Kidney capillary endothelial cell (primary cell): ENCODE data around the gene VSTM2B.
"Not testable (repeated sequence)": the region's sequence is repeated elsewhere in the genome, so short reads cannot be mapped to it uniquely, and the experiment has no call there.

ENCODE experiments used
- DNase-seq: peaks from one replicate; pipeline ENCODE4 v3.0.0-alpha.2; 2018; ENCODE audit warnings: low spot score

The VSTM2B gene

DNA sequence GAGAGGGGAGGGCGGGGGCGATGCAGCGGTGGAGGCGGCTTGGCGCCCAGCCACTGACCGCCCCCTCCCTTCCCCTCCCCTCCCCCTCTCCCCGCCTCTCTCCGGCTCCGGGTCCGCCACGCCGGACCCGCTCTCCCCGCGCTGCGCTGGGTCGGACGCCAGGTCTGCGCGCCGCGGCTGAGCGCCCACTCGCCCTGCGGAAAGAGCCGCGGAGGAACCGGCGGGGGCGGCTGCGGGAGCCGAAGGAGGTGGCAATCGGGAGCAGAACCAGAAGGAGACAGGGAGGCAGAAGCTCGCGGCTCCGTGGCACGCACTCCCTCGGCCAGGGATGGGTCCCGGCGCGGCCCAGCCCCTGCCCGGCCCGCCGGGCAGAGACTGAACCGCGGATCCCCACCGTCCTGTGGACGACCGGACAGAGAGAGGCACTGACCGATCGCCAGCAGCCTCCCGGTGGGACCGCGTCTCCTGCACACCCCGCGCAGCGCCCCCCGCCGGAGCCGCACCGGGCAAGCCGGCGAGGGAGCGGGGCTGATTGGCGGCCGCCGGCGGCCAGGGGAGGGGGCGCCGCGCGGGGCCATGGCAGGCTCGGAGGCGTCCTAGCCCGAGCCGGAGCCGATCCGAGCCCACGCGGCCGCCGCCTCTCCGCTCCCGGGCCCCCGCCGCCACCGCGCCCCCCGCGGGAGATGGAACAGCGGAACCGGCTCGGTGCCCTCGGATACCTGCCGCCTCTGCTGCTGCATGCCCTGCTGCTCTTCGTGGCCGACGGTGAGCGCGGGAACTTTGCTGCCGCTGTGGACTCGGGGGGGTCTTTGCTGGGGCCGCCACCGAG, at the start of gene VSTM2B:
VSTM2B (plus strand) TSS at position 94 of the 829 bp plus-strand sequence; CDS start at position 684, 590 bp downstream.
- no peak for DNase-seq

DNA sequence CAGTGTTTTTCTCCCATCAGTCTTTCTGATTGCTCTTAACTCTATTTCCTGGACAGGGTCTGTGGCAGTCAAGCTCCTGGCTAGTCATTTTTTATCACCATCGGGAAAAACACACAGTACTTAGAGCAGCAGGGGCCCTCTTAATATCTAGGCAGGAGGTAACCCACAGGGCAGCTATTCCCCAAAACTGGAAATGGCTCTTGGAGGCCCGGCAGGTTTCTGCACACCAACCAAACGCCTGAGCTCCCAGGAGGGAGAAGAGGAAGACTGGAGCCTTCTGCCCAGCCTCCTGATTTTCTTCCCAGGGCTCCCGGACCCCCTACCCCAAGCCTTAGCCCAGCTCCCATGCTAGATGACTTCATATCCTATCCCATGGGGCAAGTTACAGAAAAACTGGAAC, 49.3 kb upstream of the VSTM2B start:
- no peak for DNase-seq

DNA sequence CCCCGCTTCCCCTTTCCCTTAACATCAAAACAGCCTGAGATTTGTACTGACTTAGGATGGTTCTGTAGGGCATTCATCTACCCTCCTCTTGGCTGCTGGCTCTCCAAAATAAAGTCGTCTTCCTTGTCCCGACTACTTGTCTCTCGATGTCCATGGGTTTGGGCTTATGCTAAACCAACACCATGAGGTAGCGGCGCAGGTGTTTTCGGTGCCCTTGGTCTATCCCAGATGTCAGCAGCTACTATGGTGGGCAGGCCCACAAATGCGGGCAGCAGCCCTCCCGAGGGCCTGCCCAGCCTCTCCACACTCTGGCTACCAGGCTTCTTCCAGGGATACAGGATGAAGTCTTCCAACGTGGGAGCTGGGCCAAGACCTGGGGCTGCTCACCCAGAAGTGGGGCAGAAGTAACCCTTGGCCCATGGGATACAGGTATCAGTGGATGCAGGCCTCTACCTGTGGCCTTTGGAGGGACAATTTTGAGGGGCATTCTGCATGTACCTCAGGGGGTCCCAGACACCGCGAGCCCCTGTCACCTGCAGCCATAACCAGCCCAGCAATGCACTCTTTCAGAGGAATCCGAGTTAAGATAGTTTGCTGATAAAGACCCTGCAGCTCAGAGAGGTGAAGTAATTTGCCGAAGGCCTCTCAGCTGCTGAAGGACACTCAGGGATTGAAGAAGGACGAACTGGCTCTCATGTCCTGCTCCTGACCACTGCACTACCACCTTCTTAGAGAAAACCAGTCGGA, 47.8 kb upstream of the VSTM2B start:
- DNase-seq, result no peak

DNA sequence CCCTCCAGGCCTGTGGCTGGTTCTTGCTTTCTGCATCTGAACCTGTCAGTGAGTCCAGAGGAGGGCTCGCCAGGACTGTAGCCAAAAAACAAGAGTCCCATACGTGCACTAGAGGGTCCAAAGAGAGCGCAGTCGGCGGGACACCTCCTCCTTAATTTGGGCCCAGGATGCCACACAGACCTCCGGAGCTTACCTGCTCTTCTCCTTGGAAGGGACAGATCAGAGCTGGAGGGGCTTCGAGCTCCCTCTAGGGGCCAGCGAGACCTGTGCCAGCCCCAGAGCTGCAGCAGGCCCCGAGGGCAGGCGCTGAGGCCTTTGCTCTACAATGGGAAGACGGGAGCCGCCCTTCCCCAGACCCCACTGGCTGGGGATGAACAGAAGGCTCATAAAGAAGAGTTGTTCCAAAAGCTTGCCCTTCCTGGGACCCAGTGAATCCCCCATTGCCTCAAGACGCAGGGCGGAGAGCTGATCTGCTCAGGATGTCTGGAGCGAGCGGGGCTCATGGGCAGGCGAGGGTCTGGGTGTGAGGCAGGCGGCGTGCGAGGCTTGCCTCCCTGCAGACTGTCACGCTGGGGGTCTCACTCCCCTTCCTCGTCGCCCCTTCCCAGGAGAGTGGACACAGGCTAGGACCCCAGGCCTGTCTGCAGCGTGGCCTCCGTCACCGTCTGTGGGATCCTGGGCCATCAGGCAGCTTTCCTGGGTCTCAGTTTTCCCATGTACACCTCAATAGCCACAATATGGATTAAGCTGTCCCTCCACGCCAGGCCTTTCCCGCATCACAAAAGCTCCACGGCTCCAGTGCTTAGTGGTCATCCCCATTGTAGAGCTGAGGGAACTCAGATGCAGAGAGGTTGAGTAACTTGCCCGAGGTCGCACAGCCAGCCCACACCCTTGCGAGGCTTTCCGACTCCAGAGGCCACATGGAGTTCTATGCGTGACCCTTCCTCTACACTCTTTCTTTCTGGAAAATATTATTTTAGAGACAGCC, 46.9 kb upstream of the VSTM2B start:
- no peak for DNase-seq

DNA sequence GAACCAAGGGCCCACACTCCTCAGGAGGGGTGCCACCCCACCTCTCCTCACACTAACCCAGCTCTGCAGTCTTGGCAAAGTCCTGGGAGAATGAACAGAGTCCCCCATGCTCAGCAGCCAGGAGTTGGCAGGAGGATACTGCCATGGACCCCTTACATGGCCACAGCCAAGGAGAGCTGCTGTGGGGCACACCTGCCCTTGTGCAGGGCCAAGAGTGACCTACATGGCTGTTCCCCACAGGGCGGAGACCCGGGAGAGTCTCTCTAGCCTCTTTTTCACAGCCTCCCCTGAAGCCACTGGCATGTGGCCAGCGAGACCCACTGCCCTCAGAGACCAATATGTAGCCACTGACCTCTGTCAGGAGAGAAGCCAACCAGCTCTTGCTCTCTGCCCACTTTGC, 45.9 kb upstream of the VSTM2B start:
- DNase-seq, result no peak

DNA sequence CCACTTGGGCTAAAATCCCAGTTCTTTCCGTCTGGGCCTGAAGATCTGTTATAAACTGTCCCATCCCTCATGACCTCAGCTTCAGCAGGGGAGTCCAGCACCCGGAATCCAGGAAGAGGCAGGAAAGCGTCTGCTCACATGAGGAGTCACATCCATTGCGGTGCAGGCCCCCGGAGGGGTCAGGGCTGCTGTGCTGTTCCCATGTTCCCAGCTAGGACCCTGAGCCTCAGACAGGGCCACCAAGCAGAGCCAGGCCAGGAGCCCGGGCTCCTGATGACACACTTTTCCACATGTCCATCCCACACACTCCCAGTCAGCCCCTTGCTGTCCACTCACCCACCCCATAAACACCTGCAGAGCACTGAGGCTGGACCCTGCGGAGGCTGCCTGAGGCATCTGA, 45.3 kb upstream of the VSTM2B start:
- DNase-seq, result no peak

DNA sequence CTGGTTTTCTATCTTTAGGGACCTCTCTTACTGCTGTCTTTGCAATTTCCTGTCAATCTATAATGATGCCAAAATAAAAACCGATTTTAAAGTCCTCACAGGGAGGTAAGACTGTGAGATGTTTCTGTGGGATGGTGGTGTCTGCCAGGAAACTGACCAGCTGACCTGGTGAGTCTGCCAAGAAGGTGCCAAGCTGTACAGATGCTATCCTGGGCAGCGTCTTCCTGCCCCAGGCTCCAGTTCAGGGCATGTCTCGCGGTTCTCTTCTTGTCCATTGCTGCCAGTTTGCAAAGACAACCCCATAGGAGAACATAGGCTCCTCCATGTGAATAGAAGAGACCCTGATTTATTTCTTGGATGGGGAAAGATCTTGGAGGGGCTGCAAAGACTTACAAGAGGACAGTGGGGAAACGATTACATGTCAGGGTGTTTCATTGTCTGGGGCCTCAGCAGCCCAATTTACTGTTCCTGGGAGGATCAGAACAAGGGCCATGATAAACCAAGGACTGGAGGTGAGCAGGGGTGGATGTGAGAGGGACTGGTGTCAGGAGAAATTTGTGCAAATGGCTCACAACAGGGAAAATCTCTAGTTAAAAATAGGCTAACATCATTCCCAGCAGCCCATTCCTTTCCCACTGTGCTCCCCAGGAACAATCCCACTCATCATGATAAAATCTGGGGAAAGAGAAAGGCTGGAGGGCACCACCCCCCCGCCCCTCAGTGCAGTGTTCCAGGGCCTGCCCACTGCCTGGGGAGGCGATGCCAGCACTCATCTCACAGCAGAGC, 42.7 kb upstream of the VSTM2B start:
- no peak for DNase-seq

DNA sequence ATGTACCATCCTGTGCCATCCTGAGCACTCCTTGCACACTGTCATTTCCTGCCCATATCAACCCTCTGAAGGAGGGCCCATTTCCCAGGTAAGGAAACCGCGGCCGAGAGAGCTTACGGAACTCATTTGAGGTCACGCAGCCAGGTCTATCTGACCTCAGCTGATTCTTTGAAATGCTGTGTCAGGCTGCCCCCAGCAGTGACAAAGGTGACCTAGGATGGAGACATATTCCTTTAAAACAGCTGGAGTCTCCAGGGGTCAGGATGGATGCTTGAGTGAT, 42.2 kb upstream of the VSTM2B start:
- DNase-seq, result no peak

DNA sequence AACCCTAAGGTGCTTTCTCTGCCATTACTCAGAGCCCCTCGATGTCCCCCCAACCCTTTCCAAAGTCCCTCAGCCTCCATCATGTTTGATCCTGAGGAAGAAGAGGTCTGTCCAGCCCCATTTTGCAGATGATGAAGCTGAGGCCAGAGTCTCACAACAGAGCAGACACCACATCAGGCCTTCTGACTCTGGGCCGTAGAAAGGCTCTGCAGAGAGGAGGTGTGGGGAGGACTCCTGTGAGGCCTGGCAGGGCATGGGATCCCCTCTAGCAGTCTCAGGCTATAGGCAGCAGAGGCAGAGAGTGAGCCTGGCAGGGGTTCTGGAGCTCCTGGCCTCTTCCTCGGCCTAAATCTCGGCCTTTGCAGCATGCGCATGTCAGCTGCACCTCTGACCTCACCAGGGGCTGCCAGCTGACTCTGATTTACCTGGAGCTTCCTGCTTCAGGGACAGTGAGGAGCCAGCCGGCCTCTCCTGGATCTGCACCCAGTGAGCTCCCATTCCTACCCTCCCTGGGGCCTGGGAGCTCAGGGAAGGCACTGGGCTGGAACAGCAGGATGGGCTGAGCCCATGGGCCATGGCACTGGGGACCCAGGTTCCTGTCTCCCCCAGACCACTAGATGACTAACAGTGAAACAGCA, 41.7 kb upstream of the VSTM2B start:
- no peak for DNase-seq

DNA sequence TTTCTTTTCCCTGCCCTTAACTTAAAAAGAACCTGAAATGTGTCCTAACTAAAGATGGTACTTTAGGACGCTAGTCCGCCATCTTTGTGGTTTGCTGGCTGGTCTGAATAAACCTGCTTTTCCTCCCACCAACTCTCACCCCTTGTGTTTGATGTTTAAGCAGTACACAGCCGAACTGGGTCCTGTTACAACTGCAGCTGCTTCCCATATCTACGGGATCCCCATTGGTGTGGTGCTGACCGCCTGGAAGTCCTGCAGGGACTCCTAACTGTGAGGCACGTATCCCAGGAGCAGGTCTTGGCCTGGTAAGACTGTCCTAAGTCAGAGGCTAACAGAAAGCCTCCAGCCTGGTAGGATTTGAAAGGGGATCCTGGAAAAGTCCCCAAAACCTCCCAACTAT, 40.9 kb upstream of the VSTM2B start:
- DNase-seq, result no peak

DNA sequence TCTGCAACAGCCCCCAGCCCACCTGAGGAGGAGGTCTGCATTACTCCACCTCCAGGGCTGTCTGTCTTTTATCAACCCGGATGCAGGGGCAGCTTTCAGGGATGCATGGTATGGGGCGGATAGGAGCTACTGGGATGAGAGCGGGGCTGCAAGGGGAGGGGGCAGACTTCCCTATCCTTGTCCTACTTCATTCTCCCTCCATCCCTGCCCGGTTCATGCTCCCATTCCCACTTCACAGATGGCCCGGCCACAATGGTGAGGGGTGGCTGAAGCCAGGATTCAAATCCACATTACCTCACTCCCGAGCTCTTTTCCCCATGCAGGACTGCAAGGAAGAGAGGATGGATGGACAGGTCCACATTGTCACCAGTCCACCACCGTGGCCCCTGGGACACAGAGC, 40.5 kb upstream of the VSTM2B start:
- DNase-seq, result no peak

DNA sequence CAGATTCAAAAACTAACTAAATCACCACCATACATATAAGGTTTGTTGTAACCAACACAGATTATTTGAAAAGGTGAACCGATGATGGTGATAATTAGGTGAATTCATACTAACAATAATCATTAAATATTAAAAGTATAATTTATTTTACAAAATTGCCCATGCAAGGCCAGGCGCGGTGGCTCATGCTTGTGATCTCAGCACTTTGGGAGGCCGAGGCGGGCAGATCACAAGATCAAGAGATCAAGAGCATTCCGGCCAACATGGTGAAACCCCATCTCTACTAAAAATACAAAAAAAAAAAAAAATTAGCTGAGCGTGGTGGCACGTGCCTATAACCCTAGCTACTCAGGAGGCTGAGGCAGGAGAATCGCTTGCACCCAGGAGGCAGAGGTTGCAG, 38.8 kb upstream of the VSTM2B start:
- DNase-seq, result not testable (repeated sequence)

DNA sequence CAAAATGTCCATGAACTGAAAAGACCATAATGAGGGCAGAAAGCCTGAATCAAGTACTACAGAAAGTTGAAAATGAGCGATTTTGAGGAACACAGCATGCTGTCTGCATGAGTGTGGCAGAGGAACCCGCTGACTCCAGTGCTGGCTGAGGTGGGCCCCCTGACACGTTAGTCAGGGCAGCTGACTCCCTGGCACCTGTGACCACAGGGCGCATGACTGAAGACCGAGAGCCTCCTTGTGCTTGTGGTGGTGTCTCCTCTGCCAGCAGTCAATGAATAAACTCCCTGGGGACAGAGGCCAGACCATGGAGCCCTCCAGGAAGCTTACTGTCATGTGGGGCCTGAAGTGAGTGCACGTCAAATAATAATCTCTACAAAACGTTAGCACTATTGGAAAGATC, 38.4 kb upstream of the VSTM2B start:
- no peak for DNase-seq

DNA sequence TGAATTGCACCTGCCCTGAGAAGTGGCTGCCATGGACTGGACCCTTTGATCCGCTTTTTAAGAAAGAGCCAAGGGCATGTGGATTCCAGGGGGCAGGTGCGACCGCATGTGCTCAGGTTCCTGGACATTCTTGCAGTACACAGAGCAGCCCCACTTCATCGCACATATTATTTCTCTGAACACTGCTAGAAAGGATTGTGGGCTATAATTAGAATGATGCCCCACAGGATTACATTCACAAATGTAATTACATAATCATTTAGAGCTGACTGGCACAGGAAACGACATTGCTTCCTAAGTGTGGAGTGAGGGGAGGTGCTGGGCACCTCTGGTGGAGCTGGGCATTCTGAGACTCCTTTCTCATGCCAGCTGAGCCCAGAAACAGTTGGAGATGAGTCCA, 37.5 kb upstream of the VSTM2B start:
- DNase-seq, result no peak

DNA sequence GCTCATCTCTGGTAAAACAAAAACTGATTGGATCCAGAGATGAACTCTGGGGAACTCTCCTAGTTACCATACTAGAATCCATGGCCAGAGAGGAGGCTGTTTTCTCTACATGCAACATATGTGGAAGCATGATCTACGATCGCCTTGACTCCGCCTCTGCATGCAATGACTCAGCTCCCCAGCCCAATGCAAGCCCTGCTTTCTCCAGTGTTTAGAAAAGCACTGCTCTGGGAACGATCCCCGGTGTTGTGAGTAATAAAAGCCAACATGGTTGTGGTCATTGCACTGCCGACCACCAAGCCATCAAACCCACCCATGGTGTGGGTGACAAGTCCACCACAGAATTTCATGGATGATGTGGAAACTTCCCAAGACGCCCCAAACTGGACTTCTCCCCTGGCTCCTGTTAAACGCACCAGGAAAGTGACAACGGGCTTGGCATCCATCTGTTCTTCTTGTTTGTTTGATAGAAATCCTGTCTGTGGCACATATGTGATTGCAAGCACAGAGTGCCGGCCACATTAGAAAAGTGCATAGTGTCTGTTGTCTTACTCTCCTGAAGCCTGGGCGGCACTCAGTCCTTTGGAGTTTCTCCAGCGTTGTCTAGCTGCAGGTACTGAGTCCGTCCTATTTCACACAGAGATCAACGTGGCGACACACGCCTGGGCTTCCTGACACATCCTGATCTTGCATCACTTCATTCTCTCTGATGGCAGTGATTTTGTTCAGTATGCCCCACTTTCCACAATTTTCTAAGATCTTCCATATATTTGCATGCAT, 36.4 kb upstream of the VSTM2B start:
- DNase-seq, result no peak

DNA sequence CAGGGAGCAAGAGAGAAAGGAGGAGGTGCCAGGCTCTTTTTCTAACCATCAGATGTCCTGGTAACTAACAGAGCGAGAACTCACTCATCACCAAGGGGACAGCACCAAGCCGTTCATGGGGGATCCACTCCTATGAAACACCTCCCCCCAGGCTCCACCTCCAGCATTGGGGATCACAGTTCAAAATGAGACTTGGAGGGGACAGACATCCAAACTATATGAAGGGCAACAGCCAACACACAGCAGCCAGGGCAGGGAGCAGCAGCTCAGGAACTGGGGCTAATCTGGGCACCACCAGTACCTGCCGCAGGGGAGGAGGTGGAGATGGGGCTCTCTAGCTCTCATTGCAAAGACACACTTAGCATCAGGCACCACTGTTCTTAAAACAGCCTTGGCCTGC, 34.3 kb upstream of the VSTM2B start:
- no peak for DNase-seq

DNA sequence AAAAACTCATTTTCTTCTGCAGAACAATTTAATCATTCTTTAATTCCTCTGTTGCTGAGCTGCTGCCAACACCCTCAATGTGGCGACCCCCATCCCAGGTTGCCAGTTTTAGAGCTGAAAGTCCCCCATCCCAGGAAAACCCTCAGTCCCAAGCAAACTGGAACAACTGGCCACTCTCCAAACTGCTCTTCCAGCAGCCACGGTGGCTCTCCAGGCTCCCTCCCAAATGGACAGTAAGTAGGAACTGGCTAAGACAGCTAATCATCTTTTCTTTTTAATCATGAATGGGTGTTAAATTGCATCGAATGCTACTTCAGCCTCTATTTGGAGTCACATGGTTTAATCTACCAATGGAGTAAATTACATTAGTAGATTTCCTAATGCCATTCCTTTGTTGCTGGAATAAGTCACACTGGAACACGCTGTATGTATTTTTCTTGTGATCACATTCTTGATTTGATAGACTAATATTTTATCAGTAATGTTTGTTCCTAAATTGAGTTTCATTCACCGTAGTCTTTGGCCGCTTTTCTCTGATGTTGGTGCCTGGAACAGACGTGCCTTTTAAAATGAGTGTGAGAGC, 33.7 kb upstream of the VSTM2B start:
- DNase-seq, result no peak

DNA sequence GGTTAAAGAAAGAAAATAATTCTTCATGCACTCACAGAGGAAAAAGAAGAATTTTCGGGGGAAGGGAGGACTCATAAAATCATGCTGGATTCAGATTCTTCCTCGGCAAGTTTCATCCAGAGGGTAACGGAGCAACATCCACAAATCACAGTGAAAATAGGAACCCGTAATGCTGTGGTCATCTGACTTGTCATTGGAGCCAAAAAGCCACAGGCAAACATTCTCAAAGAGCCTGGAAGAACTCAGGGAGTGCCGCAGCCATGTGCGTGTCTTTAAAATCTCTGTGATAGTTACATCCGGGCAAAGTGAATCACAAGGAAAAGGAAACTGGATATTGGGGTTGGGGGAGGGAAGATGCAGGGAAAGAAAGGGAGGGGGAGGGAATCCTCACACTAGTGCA, 33.0 kb upstream of the VSTM2B start:
- peak; percentile 23 for DNase-seq

DNA sequence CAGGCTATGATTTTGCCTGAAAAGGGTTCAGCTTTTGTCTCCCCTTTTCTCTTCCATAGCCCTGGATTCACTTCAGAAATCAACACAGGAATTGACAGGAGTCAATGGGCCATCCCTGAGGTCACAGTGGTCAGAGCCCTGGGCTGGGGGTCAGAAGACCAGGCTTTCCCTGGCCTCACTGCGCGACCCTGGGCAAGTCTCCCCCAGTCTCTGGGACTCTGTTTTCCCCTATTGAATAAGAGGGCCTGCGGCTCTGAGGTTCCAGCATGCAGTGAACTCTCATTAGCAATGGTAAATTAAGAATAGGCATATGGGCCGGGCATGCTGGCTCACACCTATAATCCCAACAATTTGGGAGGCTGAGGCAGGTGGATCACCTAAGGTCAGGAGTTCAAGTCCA, 30.7 kb upstream of the VSTM2B start:
- DNase-seq, result no peak

DNA sequence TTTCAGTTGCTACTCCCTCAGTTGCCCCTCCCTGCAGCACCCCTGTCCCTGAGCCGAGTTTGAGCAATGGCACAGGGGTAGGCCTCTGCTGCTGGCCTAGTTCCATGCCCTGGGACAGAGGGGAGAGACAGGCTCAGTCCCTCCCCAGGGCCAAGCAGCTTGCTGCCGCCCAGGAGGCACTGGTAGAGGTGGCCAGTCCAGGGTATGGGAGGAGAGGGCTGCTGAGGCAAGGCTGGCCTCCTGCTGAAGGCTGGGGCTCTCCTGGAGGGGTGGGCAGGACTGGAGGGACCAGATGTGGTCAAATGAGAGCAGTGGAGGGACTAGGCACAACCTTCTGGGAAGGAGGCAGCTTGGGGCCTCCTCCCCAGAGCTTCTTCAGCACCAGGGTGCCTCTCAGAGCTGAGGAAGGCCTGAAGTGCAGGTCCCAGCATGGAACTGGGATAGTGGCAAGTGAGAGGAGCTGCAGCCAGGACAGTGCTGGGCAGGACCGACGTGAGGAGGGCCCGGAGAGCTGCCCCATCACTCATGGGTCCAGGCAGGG, 29.8 kb upstream of the VSTM2B start:
- DNase-seq, result no peak
